ENCODE data around the gene SP6.

GRCh38 chr17:47882247-47882646 is 31.3 kb upstream of the SP6 start:
- TF ChIP-seq CTCF (IDR thresholded peaks at IDR 0.05; ENCODE audit: control extremely low read depth in 1 of 3, insufficient read depth in 1 of 3, low read depth in 1 of 3, low read length in 3 of 3) (no peak), POLR2A (IDR thresholded peaks at IDR 0.05; ENCODE audit: control extremely low read depth in 1 of 2, low read depth in 2 of 2, low read length in 2 of 2) (no peak), SUZ12 (IDR thresholded peaks at IDR 0.05; ENCODE audit: low read length) (no peak), ZNF274 (IDR thresholded peaks at IDR 0.05; ENCODE audit: borderline replicate concordance, extremely low read depth, low read length) (no peak), CEBPB (IDR thresholded peaks at IDR 0.05; ENCODE audit: low read depth, low read length) (no peak)

All from H1 (cell line).